ENCODE measurements around the gene PHF20.
"Not testable (repeated sequence)": the region's sequence is repeated elsewhere in the genome, so short reads cannot be mapped to it uniquely, and the experiment has no call there.

Gene PHF20

GRCh38 chr20:35771689-35772562 is at the start of gene PHF20:
TSS of gene PHF20 (plus strand) at chr20:35772015. CDS start at chr20:35801523, 29,508 bp downstream.
- peak within 1 kb of the TSS; percentile 76 for H3K4me3 ChIP-seq (ENCODE audit: low read depth, low read length)
- DNase-seq (ENCODE audit: low read depth), result peak; percentile 89
- no peak for TF ChIP-seq CTCF (IDR thresholded peaks at IDR 0.05; ENCODE audit: low read depth, low read length, missing control alignments)

GRCh38 chr20:35723275-35723639 is 48.6 kb upstream of the PHF20 start:
- H3K4me3 ChIP-seq (ENCODE audit: low read depth, low read length); DNase-seq (ENCODE audit: low read depth): not testable (repeated sequence)

- DNase-seq (ENCODE audit: low read depth); H3K4me3 ChIP-seq (ENCODE audit: low read depth, low read length): not testable (repeated sequence)
Observed at GRCh38 chr20:35723652-35724320, 48.0 kb upstream of the PHF20 start.

DNA sequence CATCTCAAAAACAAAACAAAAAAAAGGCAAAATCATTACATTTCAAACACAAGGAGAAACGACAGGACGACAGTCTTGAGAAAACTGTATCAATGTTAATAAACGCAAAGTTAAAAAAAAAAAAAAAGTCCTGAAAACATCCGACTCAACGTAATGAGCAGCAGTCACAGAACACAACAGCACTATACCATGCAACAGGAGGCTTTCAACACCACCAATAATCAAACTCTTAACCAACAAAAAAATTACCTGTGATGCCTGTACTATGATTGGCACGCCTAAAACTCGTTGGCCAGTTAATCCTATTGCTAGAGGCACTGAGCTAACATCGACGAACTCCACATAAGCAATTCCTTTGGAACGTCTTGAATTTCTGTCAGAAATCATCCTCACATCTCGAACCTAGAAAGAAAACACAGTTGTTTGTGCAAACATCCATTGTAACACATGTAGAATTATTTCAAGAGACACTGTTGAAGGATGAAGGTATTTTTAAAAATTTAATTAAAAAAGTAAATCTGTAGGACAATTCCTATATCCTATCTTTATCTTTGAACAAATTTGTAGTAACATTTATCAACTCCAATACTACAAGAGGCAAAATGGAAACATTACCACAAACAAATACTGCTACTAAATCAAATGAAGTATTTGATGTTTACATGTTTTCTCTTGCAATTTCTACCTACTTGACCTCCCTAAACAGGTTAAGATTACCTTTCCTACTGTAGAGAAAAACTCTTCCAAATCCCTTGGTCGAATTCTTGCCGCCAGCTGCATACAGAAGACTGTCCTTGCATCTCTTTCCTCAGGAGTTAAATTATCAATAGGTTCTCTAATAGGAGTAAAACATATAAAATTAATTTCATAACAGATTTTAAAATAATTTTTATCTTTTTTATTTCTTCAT is 47.2 kb upstream of the PHF20 start:
- TF ChIP-seq CTCF (IDR thresholded peaks at IDR 0.05; ENCODE audit: low read depth, low read length, missing control alignments), result no peak

DNA sequence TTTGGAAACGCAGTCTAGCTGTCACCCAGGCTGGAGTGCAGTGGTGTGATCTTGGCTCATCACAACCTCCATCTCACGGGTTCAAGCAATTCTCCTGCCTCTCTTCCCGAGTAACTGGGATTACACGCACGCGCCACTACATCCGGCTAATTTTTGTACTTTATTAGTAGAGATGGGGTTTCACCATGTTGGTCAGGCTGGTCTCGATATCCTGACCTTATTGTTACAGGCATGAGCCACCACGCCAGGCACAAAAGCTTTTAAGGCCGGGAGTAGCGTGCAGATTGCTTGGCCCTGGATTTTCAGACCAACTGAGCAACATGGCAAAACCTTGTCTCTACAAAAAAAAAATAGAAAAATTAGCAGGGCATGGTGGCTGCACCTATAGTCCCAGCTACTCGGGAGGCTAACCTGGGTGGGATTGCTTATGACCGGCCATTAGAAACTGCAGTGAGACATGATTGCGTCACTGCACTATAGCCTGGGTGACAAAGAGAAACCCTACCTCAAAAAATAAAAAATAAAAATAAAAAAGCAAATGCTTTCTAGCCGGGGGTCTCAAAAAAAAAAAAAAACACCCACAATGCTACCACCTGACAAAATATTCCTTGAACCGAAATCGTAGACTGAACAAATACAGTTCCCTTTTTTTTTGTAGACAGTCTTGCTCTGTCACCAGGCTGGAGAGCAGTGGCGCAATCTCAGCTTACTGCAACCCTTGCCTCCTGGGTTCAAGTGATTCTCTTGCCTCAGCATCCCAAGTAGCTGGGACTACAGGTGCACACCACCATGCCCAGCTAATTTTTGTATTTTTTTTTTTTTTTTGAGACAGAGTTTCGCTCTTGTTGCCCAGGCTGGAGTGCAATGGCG is 44.7 kb upstream of the PHF20 start:
- no peak for TF ChIP-seq CTCF (IDR thresholded peaks at IDR 0.05; ENCODE audit: low read depth, low read length, missing control alignments)
- H3K4me3 ChIP-seq (ENCODE audit: low read depth, low read length), result no peak overlapping the region
- no peak for DNase-seq (ENCODE audit: low read depth)

More for the DNA sequence above, 47.2 kb upstream of the PHF20 start:
- no peak overlapping the region for H3K4me3 ChIP-seq (ENCODE audit: low read depth, low read length)
- no peak for DNase-seq (ENCODE audit: low read depth)

DNA sequence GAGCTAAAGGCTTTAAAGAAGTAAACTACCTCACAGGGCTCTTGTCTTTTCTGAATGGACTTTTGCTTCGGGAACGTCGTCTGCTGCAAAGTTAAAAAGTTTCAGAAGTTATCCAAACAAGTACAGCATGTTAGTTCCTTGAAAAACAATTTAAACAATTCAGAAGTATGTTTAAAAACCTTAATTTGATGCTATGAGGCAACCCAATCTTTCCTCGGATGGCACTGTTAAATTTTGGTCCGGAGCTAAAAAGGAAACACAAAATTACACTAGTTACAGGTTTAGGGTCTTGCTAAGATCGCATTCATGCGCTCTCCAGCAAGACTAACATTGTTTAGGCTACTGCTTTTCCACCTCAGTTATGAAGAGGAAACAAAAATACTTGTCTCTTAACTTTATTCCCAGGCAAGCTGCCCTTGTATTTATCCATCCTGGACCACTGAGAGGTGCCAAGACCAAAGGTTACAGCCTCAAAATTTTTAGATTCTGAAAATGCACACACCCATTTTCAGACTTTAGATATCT is 42.5 kb upstream of the PHF20 start:
- DNase-seq (ENCODE audit: low read depth), result no peak
- no peak for TF ChIP-seq CTCF (IDR thresholded peaks at IDR 0.05; ENCODE audit: low read depth, low read length, missing control alignments)
- no peak overlapping the region for H3K4me3 ChIP-seq (ENCODE audit: low read depth, low read length)

All from GM12864 (cell line).